Skeletal muscle tissue (tissue), 4 donors: Measurements from ENCODE around the gene ABCA3. TPM values are rescaled to one million over a fixed set of nuclear protein-coding genes. Genes with fewer than 3 reads are reported as not detected.

Experiments
- H3K27ac ChIP-seq: one replicate; pipeline ENCODE4 v1.7.0; 2013; ENCODE audit warnings: mild to moderate bottlenecking, low read depth, low read length, inconsistent platforms
- H3K27me3 ChIP-seq, 3 donors: one replicate each; pipeline ENCODE4 v1.7.0; 2013; ENCODE audit warnings: low read length in 3 of 3; ENCODE audit not compliant: control insufficient read depth in 3 of 3, insufficient read depth in 3 of 3
- H3K36me3 ChIP-seq, 3 donors: one replicate each; pipeline ENCODE4 v1.7.0; 2013; ENCODE audit warnings: low read length in 3 of 3; ENCODE audit not compliant: control insufficient read depth in 3 of 3, insufficient read depth in 3 of 3
- H3K4me1 ChIP-seq, 3 donors: one replicate each; pipeline ENCODE4 v1.7.0; 2013; ENCODE audit warnings: low read length in 3 of 3, mild to moderate bottlenecking in 3 of 3; ENCODE audit not compliant: control insufficient read depth in 3 of 3, insufficient read depth in 3 of 3
- H3K4me3 ChIP-seq, 3 donors: one replicate each; pipeline ENCODE4 v1.7.0; 2013; ENCODE audit warnings: low read length in 3 of 3
- H3K9ac ChIP-seq, 3 donors: one replicate each; pipeline ENCODE4 v1.7.0; 2013; ENCODE audit warnings: low read length in 3 of 3, mild to moderate bottlenecking in 3 of 3, moderate library complexity in 2 of 3, low read depth in 1 of 3
- H3K9me3 ChIP-seq, 3 donors: one replicate each; pipeline ENCODE4 v1.7.0; 2013; ENCODE audit warnings: low read length in 3 of 3; ENCODE audit not compliant: control insufficient read depth in 3 of 3
- total RNA-seq: library from RNA; depleted of rRNA; stranded (reverse); fragments of >200 nt; gene quantifications from one replicate; pipeline ENCODE4 v1.2.3, GENCODE V29; 2014
- donor health status: Osteomylitis.

The ABCA3 gene
- total RNA-seq, 1 donor from 2014 or later = 8.4 TPM

- Histone ChIP-seq H3K9ac (no peak overlapping the region), H3K36me3 (peaks cover 15 to 42% (median 29%) of the 10 kb centered on the region in 3 donors), H3K27ac (no peak overlapping the region), H3K4me1 (no peaks in the 10 kb centered on the region), H3K9me3 (no peaks in the 10 kb centered on the region), H3K4me3 (no peak overlapping the region), H3K27me3 (no peaks in the 10 kb centered on the region)
These were observed 57.5 kb downstream of the ABCA3 start for GRCh38 chr16:2282866-2283555.

GRCh38 chr16:2282262-2282661 is 58.3 kb downstream of the ABCA3 start:
- Histone ChIP-seq H3K36me3 (peaks cover 15 to 43% (median 29%) of the 10 kb centered on the region in 3 donors), H3K4me3 (no peak overlapping the region), H3K27ac (no peak overlapping the region), H3K4me1 (no peaks in the 10 kb centered on the region), H3K9me3 (no peaks in the 10 kb centered on the region), H3K27me3 (no peaks in the 10 kb centered on the region), H3K9ac (no peak overlapping the region)

GRCh38 chr16:2280981-2281542 is 59.5 kb downstream of the ABCA3 start:
- H3K27ac ChIP-seq = no peak overlapping the region
- H3K27me3 ChIP-seq = no peaks in the 10 kb centered on the region
- peaks cover 8 to 9% (median 8%) of the 10 kb centered on the region in 3 donors for H3K4me1 ChIP-seq
- no peak overlapping the region for H3K4me3 ChIP-seq
- H3K9me3 ChIP-seq = no peaks in the 10 kb centered on the region
- H3K9ac ChIP-seq = no peak overlapping the region
- peaks cover 12 to 37% (median 24%) of the 10 kb centered on the region in 3 donors for H3K36me3 ChIP-seq

GRCh38 chr16:2280461-2280860 is 60.1 kb downstream of the ABCA3 start:
- H3K4me1 ChIP-seq = peaks cover 11 to 15% (median 13%) of the 10 kb centered on the region in 3 donors

DNA sequence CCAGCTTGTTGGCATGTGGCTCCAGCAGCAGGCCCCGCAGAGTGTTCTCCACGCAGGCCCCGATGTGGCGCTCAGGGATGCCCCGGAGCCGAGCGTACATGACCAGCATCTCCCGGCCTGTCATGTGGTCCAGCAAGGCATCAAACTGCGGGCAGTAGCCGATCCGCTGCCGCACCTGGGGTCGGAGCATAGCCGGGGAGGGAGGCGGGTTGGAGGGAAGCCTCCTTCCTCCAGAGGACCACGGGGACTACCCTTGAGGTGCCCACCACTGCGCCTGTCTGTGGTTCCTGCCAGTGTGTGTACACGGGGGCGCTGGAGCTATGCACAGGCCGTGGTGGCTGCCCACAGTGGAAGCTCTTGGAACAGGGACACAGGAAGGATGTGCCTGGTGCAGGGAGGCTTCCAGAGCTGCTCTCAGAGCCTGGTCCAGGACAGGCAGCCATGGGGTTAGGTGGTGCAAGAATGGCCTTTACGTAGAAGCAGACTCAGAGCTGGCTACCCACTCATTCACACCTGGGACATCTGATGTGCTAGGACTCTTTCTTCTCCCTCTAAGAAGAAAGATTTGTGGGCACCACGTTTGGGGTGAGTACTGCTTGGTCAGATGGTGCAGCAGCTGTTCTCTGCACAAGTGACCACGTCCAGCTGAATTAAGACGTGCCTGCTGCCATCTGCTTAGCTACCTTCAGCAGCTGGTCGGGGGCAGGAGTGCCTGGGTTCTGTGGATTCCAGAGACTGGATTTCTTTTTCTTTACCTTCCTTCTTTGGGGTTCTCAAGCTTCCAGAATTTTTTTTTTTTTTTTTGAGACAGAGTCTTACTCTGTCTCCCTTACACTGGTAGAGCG is 61.4 kb downstream of the ABCA3 start:
- H3K36me3 ChIP-seq = peaks cover 7 to 29% (median 16%) of the 10 kb centered on the region in 3 donors

More at GRCh38 chr16:2280461-2280860, 60.1 kb downstream of the ABCA3 start:
- H3K9ac ChIP-seq = no peak overlapping the region
- no peaks in the 10 kb centered on the region for H3K9me3 ChIP-seq
- no peak overlapping the region for H3K27ac ChIP-seq
- no peaks in the 10 kb centered on the region for H3K27me3 ChIP-seq
- H3K4me3 ChIP-seq = no peak overlapping the region
- peaks cover 11 to 38% (median 24%) of the 10 kb centered on the region in 3 donors for H3K36me3 ChIP-seq

DNA sequence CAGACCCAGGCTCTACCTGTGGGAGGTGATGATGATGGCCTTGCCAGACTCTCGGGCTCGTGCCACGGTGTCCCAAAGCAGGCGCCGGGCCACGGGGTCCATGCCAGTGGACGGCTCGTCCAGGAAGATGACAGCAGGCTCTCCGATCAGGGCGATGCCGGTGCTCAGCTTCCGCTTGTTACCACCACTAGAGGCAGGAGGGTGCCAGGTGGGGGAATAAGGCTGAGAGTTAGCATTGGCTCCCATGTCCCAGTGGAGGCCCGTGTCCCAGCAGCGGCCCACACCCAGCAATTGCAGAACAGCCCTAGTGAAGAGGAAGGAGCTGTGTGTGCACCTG is 62.3 kb downstream of the ABCA3 start:
- Histone ChIP-seq H3K36me3 (peaks cover 7 to 20% (median 8%) of the 10 kb centered on the region in 3 donors), H3K27me3 (no peaks in the 10 kb centered on the region), H3K27ac (no peak overlapping the region), H3K4me1 (peaks cover 11 to 15% (median 13%) of the 10 kb centered on the region in 3 donors), H3K9me3 (no peaks in the 10 kb centered on the region), H3K4me3 (no peak overlapping the region), H3K9ac (no peak overlapping the region)

More for the DNA sequence above, 61.4 kb downstream of the ABCA3 start:
- no peak overlapping the region for H3K4me3 ChIP-seq
- no peak overlapping the region for H3K27ac ChIP-seq
- H3K9me3 ChIP-seq = no peaks in the 10 kb centered on the region
- H3K4me1 ChIP-seq = peaks cover 11 to 15% (median 13%) of the 10 kb centered on the region in 3 donors
- H3K27me3 ChIP-seq = no peaks in the 10 kb centered on the region
- no peak overlapping the region for H3K9ac ChIP-seq

- Histone ChIP-seq H3K27ac (no peak overlapping the region), H3K36me3 (peaks cover 7 to 20% (median 8%) of the 10 kb centered on the region in 3 donors), H3K4me1 (peaks cover 11 to 15% (median 13%) of the 10 kb centered on the region in 3 donors), H3K27me3 (no peaks in the 10 kb centered on the region), H3K9me3 (no peaks in the 10 kb centered on the region), H3K9ac (no peak overlapping the region), H3K4me3 (no peak overlapping the region)
These were observed 62.9 kb downstream of the ABCA3 start for GRCh38 chr16:2277466-2278271.

DNA sequence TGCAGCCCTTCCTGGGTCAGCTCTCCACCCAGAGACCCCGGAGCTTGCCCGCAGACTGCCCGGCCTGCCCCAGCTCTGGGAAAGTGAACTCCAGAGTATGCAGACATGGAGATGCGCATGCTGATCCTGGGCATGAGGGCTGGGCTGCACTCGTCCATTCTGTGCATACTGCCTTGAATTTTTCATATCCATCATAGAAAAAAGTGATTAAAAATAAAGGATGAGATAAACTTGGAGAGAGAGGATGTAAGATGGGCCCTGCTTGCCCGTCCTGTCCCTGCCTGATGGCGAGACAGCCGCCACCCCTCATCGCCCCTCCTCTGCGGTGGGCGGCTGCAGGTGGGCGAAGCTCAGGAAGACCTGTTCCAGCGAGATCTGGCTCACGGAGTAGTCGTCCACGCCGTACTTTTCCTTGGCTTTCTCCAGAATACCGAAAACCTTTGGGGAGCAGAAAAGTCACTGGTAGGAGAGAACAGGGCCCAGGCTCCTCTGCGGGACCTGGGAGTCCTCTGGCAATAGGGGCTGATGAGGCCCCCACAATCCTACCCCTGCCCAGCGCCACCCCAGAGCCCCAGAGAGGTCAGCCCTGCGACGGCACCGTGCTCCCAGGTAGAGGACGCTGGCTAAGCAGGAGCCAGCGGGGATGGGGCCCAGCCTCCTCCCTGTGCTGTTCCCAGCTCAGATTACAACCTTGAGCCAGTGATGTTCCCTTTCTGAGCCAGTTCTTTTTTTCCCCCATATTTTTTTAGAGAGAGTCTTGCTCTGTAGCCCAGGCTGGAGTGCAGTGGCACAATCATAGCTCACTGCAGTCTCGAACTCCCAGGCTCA is 63.9 kb downstream of the ABCA3 start:
- no peaks in the 10 kb centered on the region for H3K9me3 ChIP-seq
- H3K27me3 ChIP-seq = no peaks in the 10 kb centered on the region
- H3K9ac ChIP-seq = no peak overlapping the region
- no peak overlapping the region for H3K27ac ChIP-seq
- H3K4me3 ChIP-seq = no peak overlapping the region
- peaks cover 7 to 20% (median 8%) of the 10 kb centered on the region in 3 donors for H3K36me3 ChIP-seq
- H3K4me1 ChIP-seq = peaks cover 11 to 19% (median 15%) of the 10 kb centered on the region in 3 donors
